HL-60 (cell line): Measurements from ENCODE around the gene ZNF860.
A peak's percentile ranks its signal among the peaks of the same experiment; 100 is the strongest.

Experiments
- DNase-seq, 2 experiments: peaks; one replicate each; pipeline ENCODE4 v3.0.0-alpha.2; 2010 to 2020; ENCODE audit warnings: low read depth in 1 of 2, low spot score in 1 of 2
- H3K27ac ChIP-seq: fragments of 250-450 bp; sonication (Bioruptor Pico); replicated peaks from 2 replicates; pipeline ENCODE4 v1.5.1; 2020; ENCODE audit warnings: mild to moderate bottlenecking, moderate library complexity
- H3K27me3 ChIP-seq: fragments of 250-450 bp; sonication (Bioruptor Pico); 2 replicates; pipeline ENCODE4 v1.5.1; 2021; ENCODE audit warnings: mild to moderate bottlenecking, moderate library complexity; ENCODE audit not compliant: insufficient read depth, poor library complexity, severe bottlenecking
- H3K4me3 ChIP-seq: replicated peaks from 2 replicates; pipeline ENCODE4 v1.5.1; 2011; ENCODE audit warnings: mild to moderate bottlenecking, control low read depth, low read length; ENCODE audit not compliant: insufficient read depth
- GABPA ChIP-seq: IDR thresholded peaks from 2 replicates; pipeline ENCODE4 v1.6.1; 2012; ENCODE audit warnings: low read depth
- POLR2AphosphoS5 ChIP-seq: IDR thresholded peaks from 2 replicates; pipeline ENCODE4 v1.6.1; 2012; ENCODE audit warnings: low read depth
- SPI1 ChIP-seq: IDR thresholded peaks from 2 replicates; pipeline ENCODE4 v1.6.1; 2012; ENCODE audit warnings: low read depth, mild to moderate bottlenecking, borderline replicate concordance
- TF ChIP-seq, protein P1 (sequence below): IDR thresholded peaks from 2 replicates; pipeline ENCODE4 v1.6.1; 2012; ENCODE audit warnings: low read depth; ENCODE audit not compliant: insufficient replicate concordance
- TF ChIP-seq, protein P2 (sequence below): IDR thresholded peaks from one replicate; pipeline ENCODE4 v1.5.1; 2011; ENCODE audit warnings: low read length, control low read depth, inconsistent platforms; ENCODE audit not compliant: insufficient read depth

Gene ZNF860

DNA sequence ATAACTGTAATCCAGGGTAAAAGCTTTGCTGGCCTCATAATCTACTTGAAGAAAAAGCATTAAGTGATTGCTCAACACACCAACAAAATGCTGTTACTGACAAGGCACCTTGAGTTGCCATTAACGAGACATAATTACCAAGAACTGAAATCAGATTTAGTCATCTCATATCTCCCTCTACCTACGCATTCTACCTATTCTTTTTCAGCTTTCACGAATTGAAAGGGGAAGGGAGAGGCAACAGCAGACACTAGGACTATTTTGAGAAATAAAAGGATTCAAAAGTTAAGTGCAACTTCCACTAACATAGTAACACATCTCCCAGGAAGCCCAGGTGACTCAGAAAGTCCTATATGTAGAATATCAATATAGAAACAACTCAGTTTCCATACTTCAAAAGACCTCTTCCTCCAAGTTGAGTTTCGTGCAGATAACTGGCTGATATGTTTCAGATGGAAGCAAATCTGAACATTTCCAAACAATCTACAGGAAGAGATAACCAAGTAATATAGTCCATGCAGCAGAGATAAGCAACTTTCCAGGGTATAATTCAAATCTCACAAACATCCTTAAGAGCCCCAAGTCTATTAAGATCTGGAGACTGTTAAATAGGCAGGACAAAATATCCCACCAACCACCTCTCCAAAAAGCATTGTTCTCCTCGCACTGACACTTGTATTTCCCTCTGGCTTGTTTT lies 2.4 kb upstream of the ZNF860 start:
- no peak for DNase-seq
- Histone ChIP-seq H3K27ac (no peak overlapping the region), H3K4me3 (no peak overlapping the region), H3K27me3 (peaks cover 43% of the 10 kb centered on the region)
- TF ChIP-seq, protein P1, sequence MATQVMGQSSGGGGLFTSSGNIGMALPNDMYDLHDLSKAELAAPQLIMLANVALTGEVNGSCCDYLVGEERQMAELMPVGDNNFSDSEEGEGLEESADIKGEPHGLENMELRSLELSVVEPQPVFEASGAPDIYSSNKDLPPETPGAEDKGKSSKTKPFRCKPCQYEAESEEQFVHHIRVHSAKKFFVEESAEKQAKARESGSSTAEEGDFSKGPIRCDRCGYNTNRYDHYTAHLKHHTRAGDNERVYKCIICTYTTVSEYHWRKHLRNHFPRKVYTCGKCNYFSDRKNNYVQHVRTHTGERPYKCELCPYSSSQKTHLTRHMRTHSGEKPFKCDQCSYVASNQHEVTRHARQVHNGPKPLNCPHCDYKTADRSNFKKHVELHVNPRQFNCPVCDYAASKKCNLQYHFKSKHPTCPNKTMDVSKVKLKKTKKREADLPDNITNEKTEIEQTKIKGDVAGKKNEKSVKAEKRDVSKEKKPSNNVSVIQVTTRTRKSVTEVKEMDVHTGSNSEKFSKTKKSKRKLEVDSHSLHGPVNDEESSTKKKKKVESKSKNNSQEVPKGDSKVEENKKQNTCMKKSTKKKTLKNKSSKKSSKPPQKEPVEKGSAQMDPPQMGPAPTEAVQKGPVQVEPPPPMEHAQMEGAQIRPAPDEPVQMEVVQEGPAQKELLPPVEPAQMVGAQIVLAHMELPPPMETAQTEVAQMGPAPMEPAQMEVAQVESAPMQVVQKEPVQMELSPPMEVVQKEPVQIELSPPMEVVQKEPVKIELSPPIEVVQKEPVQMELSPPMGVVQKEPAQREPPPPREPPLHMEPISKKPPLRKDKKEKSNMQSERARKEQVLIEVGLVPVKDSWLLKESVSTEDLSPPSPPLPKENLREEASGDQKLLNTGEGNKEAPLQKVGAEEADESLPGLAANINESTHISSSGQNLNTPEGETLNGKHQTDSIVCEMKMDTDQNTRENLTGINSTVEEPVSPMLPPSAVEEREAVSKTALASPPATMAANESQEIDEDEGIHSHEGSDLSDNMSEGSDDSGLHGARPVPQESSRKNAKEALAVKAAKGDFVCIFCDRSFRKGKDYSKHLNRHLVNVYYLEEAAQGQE = no peak
- no peak for TF ChIP-seq SPI1
- TF ChIP-seq, protein P2, sequence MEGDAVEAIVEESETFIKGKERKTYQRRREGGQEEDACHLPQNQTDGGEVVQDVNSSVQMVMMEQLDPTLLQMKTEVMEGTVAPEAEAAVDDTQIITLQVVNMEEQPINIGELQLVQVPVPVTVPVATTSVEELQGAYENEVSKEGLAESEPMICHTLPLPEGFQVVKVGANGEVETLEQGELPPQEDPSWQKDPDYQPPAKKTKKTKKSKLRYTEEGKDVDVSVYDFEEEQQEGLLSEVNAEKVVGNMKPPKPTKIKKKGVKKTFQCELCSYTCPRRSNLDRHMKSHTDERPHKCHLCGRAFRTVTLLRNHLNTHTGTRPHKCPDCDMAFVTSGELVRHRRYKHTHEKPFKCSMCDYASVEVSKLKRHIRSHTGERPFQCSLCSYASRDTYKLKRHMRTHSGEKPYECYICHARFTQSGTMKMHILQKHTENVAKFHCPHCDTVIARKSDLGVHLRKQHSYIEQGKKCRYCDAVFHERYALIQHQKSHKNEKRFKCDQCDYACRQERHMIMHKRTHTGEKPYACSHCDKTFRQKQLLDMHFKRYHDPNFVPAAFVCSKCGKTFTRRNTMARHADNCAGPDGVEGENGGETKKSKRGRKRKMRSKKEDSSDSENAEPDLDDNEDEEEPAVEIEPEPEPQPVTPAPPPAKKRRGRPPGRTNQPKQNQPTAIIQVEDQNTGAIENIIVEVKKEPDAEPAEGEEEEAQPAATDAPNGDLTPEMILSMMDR = no peak

DNA sequence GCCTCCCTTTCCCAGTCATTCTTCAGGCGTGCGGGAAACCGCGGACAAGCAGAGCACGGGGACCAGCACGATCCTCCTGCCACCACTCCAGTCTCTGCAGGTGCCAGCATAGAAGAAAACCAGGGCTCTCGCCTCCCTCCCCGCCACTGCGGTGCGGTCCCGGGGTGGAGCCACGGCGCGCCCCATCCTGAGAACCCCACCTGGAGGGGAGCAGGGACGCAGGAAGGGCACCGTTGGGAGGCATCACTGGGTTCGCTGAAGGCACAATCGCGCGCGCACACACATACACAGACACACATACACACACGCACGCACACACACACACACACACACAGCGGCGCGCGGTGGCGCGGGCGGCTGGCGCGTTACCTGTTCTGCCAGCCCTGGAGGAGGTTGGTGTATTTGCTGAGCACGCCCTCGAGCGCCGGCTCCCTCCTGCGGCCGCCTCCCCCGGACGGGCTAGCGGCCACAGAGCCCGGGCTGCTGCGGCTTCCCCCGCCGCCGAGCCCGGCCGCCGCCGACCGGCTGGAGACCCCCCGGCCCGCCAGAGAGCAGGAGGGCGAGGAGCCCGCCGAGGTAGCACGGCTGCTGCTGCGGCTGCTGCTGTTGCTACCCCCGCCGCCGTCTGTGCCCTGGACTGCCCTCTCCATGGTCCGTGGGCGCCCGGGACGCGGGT lies 882 bp upstream of the ZNF860 start:
- TF ChIP-seq SPI1 (no peak), POLR2AphosphoS5 (no peak), GABPA (no peak)
- TF ChIP-seq, protein P2 = no peak
- TF ChIP-seq, protein P1 = no peak
- DNase-seq = peak; percentile 15 to 28
- Histone ChIP-seq H3K4me3 (peak overlapping the region; percentile 41), H3K27me3 (peaks cover 43% of the 10 kb centered on the region), H3K27ac (no peak overlapping the region)

DNA sequence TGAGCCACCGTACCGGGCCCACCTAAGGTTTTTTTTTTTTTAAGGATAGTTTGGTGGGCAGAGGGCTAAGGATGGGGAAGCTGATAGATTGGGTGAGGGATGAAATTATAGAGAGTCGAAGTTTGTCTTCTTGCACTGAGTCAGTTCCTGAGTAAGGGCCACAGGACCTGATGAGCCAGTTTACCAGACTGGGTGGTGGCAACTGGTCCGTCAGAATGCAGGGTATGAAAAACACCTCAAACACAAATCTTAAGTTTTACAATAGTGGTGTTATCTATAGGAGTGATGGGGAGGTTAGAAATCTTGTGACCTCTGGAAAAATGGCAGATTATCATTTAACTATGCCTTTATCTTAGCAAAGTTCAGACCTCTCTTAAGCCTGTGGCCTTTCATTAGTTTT lies 2.8 kb downstream of the ZNF860 start:
- H3K27me3 ChIP-seq = peaks cover 31% of the 10 kb centered on the region
- no peak overlapping the region for H3K27ac ChIP-seq
- no peak for TF ChIP-seq POLR2AphosphoS5
- TF ChIP-seq, protein P1 = no peak
- no peak for TF ChIP-seq SPI1
- TF ChIP-seq, protein P2 = no peak
- no peak for TF ChIP-seq GABPA
- DNase-seq = no peak
- no peak overlapping the region for H3K4me3 ChIP-seq
